GM23338 (cell line): ENCODE data around the gene MAMDC2. TPM values are rescaled to one million over a fixed set of nuclear protein-coding genes. Genes with fewer than 3 reads are reported as not detected.

ENCODE experiments used
- ATAC-seq: fragments of 200-7000 bp; cut with Tn5 transposase; 3 replicates; pipeline ENCODE4 v1.9.1; 2020
- DNase-seq: peaks from one replicate; pipeline ENCODE4 v3.0.0-alpha.2; 2015; ENCODE audit warnings: low spot score
- H2AFZ ChIP-seq: fragments of 200-600 bp; sonication (generic); 2 replicates; pipeline ENCODE4 v1.8.0; 2016; ENCODE audit warnings: antibody characterized with exemption, mild to moderate bottlenecking, moderate library complexity
- H3F3A ChIP-seq: fragments of 200-600 bp; sonication (generic); replicated peaks from 2 replicates; pipeline ENCODE4 v1.8.0; 2017; ENCODE audit warnings: antibody characterized with exemption, mixed run types, low read depth
- H3K27ac ChIP-seq: fragments of 200-600 bp; sonication (generic); 2 replicates; pipeline ENCODE4 v1.6.1; 2016; ENCODE audit warnings: low read depth
- H3K27me3 ChIP-seq: fragments of 200-600 bp; sonication (generic); 2 replicates; pipeline ENCODE4 v1.8.0; 2016; ENCODE audit warnings: mild to moderate bottlenecking, mixed run types, moderate library complexity; ENCODE audit not compliant: insufficient read depth
- H3K36me3 ChIP-seq: fragments of 200-600 bp; sonication (generic); 2 replicates; pipeline ENCODE4 v1.8.0; 2016; ENCODE audit warnings: mild to moderate bottlenecking; ENCODE audit not compliant: insufficient read depth
- H3K4me1 ChIP-seq: fragments of 200-600 bp; sonication (generic); 2 replicates; pipeline ENCODE4 v1.8.0; 2016; ENCODE audit warnings: mild to moderate bottlenecking, moderate library complexity; ENCODE audit not compliant: insufficient read depth
- H3K4me2 ChIP-seq: fragments of 200-600 bp; sonication (generic); 2 replicates; pipeline ENCODE4 v1.7.1; 2017; ENCODE audit warnings: mixed run types
- H3K4me3 ChIP-seq: fragments of 200-600 bp; sonication (generic); 2 replicates; pipeline ENCODE4 v1.6.1; 2016; ENCODE audit warnings: mixed run types
- H3K79me2 ChIP-seq: fragments of 200-600 bp; sonication (generic); replicated peaks from 2 replicates; pipeline ENCODE4 v1.8.0; 2017; ENCODE audit warnings: mild to moderate bottlenecking; ENCODE audit not compliant: insufficient read depth
- H3K9me2 ChIP-seq: fragments of 200-600 bp; sonication (generic); 2 replicates; pipeline ENCODE4 v1.8.0; 2017; ENCODE audit not compliant: insufficient read depth
- H4K20me1 ChIP-seq: fragments of 200-600 bp; sonication (generic); replicated peaks from 2 replicates; pipeline ENCODE4 v1.8.0; 2017; ENCODE audit warnings: mild to moderate bottlenecking; ENCODE audit not compliant: insufficient read depth
- H3K27ac Mint-ChIP-seq: 2 replicates; pipeline ENCODE4 v1.8.0; 2020; ENCODE audit warnings: inconsistent platforms, mild to moderate bottlenecking, moderate library complexity, mixed read lengths
- H3K27me3 Mint-ChIP-seq: 3 replicates; pipeline ENCODE4 v1.8.0; 2022; ENCODE audit warnings: low read depth, mild to moderate bottlenecking, moderate library complexity, mixed read lengths, inconsistent platforms; ENCODE audit not compliant: insufficient read depth, poor library complexity
- H3K36me3 Mint-ChIP-seq: 3 replicates; pipeline ENCODE4 v1.8.0; 2021; ENCODE audit warnings: low read depth, mild to moderate bottlenecking, inconsistent platforms, moderate library complexity, mixed read lengths
- H3K4me1 Mint-ChIP-seq: 3 replicates; pipeline ENCODE4 v1.8.0; 2020; ENCODE audit warnings: mild to moderate bottlenecking, inconsistent platforms, mixed read lengths
- H3K4me3 Mint-ChIP-seq: 3 replicates; pipeline ENCODE4 v1.8.0; 2021; ENCODE audit warnings: moderate library complexity, mild to moderate bottlenecking, inconsistent platforms, mixed read lengths
- H3K9me3 Mint-ChIP-seq: 3 replicates; pipeline ENCODE4 v1.8.0; 2020; ENCODE audit warnings: moderate library complexity, mild to moderate bottlenecking, inconsistent platforms, mixed read lengths
- CREB1 ChIP-seq: fragments of 250-450 bp; sonication (Bioruptor Pico); IDR thresholded peaks from 2 replicates; pipeline ENCODE4 v1.5.0; 2020; ENCODE audit warnings: low read depth, mild to moderate bottlenecking, moderate library complexity
- ETS1 ChIP-seq: IDR thresholded peaks from 2 replicates; pipeline ENCODE4 v1.6.1; 2016; ENCODE audit warnings: antibody characterized with exemption
- EZH2 ChIP-seq: fragments of 200-600 bp; sonication (generic); IDR thresholded peaks from one replicate; pipeline ENCODE4 v1.8.0; 2017; ENCODE audit warnings: antibody characterized with exemption, mild to moderate bottlenecking, low read depth; ENCODE audit not compliant: unreplicated experiment
- NANOG ChIP-seq: IDR thresholded peaks from 2 replicates; pipeline ENCODE4 v1.6.1; 2016; ENCODE audit warnings: antibody characterized with exemption, borderline replicate concordance
- POLR2AphosphoS5 ChIP-seq: IDR thresholded peaks from 2 replicates; pipeline ENCODE4 v1.6.1; 2016; ENCODE audit warnings: antibody characterized with exemption, low read depth
- REST ChIP-seq: IDR thresholded peaks from one replicate; pipeline ENCODE4 v1.6.1; 2018; ENCODE audit warnings: antibody characterized with exemption; ENCODE audit not compliant: unreplicated experiment
- polyA plus RNA-seq: library from polyadenylated mRNA; unstranded; fragments of >200 nt; fragmentation: Nextera tagmentation; extraction: Ambion mirVana; gene quantifications from 2 replicates; pipeline ENCODE4 v1.2.1, GENCODE V29; 2016
- total RNA-seq: library from RNA; depleted of rRNA; stranded (reverse); fragments of >200 nt; shearing (Covaris generic); gene quantifications from 2 replicates; pipeline ENCODE4 v1.2.3, GENCODE V29; 2014

The MAMDC2 gene
- total and polyA plus RNA-seq, 2 experiments from 2014 or later: 7.7 to 19.6 TPM

- Histone ChIP-seq H3K27me3 (no peaks in the 10 kb centered on the region), H2AFZ (peak overlapping the region; percentile 72; the same call in 1 of the 2 replicates), H3K4me2 (no peak overlapping the region), H3K27ac (no peak overlapping the region), H3K4me3 (no peak overlapping the region), H4K20me1 (0 out of 2 replicates have a peak, but pooled peaks cover 7% of the 10 kb centered on the region), H3K4me1 (peaks cover 22% of the 10 kb centered on the region), H3K9me2 (no peaks in the 10 kb centered on the region), H3K36me3 (peaks cover 3% of the 10 kb centered on the region; the same call in 1 of the 2 replicates), H3F3A (no peaks in the 10 kb centered on the region), H3K79me2 (peaks cover 21% of the 10 kb centered on the region)
- Mint-ChIP-seq H3K4me3 (no peak overlapping the region), H3K27me3 (no peaks in the 10 kb centered on the region), H3K9me3 (no peaks in the 10 kb centered on the region), H3K27ac (no peak overlapping the region), H3K4me1 (peaks cover 28% of the 10 kb centered on the region), H3K36me3 (peaks cover 7% of the 10 kb centered on the region; the same call in 2 of the 3 replicates)
- DNase-seq (no peak), ATAC-seq (no peak)
- TF ChIP-seq ETS1 (no peak), CREB1 (CRISPR knock-in tag) (no peak), NANOG (no peak), POLR2AphosphoS5 (no peak), EZH2 (no peak), REST (no peak)
These were observed 212.5 kb downstream of the MAMDC2 start for GRCh38 chr9:70256123-70256551.

GRCh38 chr9:70257502-70257901, 213.9 kb downstream of the MAMDC2 start:
- H3K27me3 Mint-ChIP-seq: no peaks in the 10 kb centered on the region
- Histone ChIP-seq H3K4me1 (peaks cover 32% of the 10 kb centered on the region), H3K36me3 (peaks cover 6% of the 10 kb centered on the region; the same call in 1 of the 2 replicates), H4K20me1 (peaks cover 15% of the 10 kb centered on the region; the same call in 1 of the 2 replicates), H3K27me3 (no peaks in the 10 kb centered on the region), H3K79me2 (peaks cover 35% of the 10 kb centered on the region), H3K9me2 (no peaks in the 10 kb centered on the region), H3K4me2 (peak overlapping the region; percentile 90), H3K27ac (0 out of 2 replicates have a peak overlapping the region, but pooled peaks have one; percentile 83), H3K4me3 (peak overlapping the region; percentile 95; the same call in 1 of the 2 replicates), H2AFZ (peak overlapping the region; percentile 96; the same call in 1 of the 2 replicates), H3F3A (no peaks in the 10 kb centered on the region)
- H3K27ac Mint-ChIP-seq: no peak overlapping the region
- peaks cover 20% of the 10 kb centered on the region for H3K36me3 Mint-ChIP-seq
- DNase-seq (no peak), ATAC-seq (no peak)
- H3K4me1 Mint-ChIP-seq: peaks cover 42% of the 10 kb centered on the region
- peak overlapping the region; percentile 89 for H3K4me3 Mint-ChIP-seq
- no peaks in the 10 kb centered on the region for H3K9me3 Mint-ChIP-seq
- TF ChIP-seq REST: no peak
